RWPE2 (cell line): ENCODE data around the gene IL1RAPL2.

Experiments used
- ATAC-seq: fragments of 200-7000 bp; cut with Tn5 transposase; 3 replicates; pipeline ENCODE4 v1.9.1; 2021; ENCODE audit warnings: low read depth
- DNase-seq: peaks from one replicate; pipeline ENCODE4 v3.0.0-alpha.2; 2020; ENCODE audit warnings: low spot score
- H3K27ac ChIP-seq: fragments of 450-650 bp; 2 replicates; pipeline ENCODE4 v1.5.1; 2017; ENCODE audit warnings: mild to moderate bottlenecking; ENCODE audit not compliant: poor library complexity, severe bottlenecking
- H3K27me3 ChIP-seq: fragments of 250-450 bp; sonication (Bioruptor Pico); 2 replicates; pipeline ENCODE4 v1.5.1; 2021; ENCODE audit warnings: mild to moderate bottlenecking, moderate library complexity; ENCODE audit not compliant: insufficient read depth, poor library complexity, severe bottlenecking
- H3K36me3 ChIP-seq: fragments of 250-450 bp; sonication (Bioruptor Pico); 2 replicates; pipeline ENCODE4 v1.5.1; 2020; ENCODE audit warnings: low read depth, mild to moderate bottlenecking, moderate library complexity
- H3K4me1 ChIP-seq: fragments of 250-450 bp; sonication (Bioruptor Pico); 2 replicates; pipeline ENCODE4 v1.5.1; 2021; ENCODE audit warnings: mild to moderate bottlenecking, moderate library complexity; ENCODE audit not compliant: insufficient read depth, poor library complexity, severe bottlenecking
- H3K4me3 ChIP-seq: fragments of 250-450 bp; sonication (Bioruptor Pico); 2 replicates; pipeline ENCODE4 v1.5.1; 2021; ENCODE audit warnings: mild to moderate bottlenecking, moderate library complexity; ENCODE audit not compliant: severe bottlenecking
- H3K9me3 ChIP-seq: fragments of 250-450 bp; sonication (Bioruptor Pico); 2 replicates; pipeline ENCODE4 v1.5.1; 2021; ENCODE audit warnings: mild to moderate bottlenecking, moderate library complexity; ENCODE audit not compliant: severe bottlenecking
- CTCF ChIP-seq: fragments of 450-650 bp; IDR thresholded peaks from one replicate; pipeline ENCODE4 v1.5.1; 2017; ENCODE audit warnings: mild to moderate bottlenecking, moderate library complexity; ENCODE audit not compliant: poor library complexity, severe bottlenecking

Gene IL1RAPL2

GRCh38 chrX:105758754-105759153 is 1192.8 kb downstream of the IL1RAPL2 start:
- DNase-seq, result no peak

GRCh38 chrX:105759598-105759997 is 1193.6 kb downstream of the IL1RAPL2 start:
- Histone ChIP-seq H3K4me1 (no peaks in the 10 kb centered on the region), H3K9me3 (no peaks in the 10 kb centered on the region), H3K36me3 (no peaks in the 10 kb centered on the region), H3K4me3 (no peak overlapping the region), H3K27me3 (no peaks in the 10 kb centered on the region), H3K27ac (no peak overlapping the region)
- TF ChIP-seq CTCF, result no peak
- ATAC-seq, result no peak
- DNase-seq, result no peak

More at GRCh38 chrX:105758754-105759153, 1192.8 kb downstream of the IL1RAPL2 start:
- Histone ChIP-seq H3K27ac (no peak overlapping the region), H3K27me3 (no peaks in the 10 kb centered on the region), H3K9me3 (no peaks in the 10 kb centered on the region), H3K36me3 (no peaks in the 10 kb centered on the region), H3K4me1 (no peaks in the 10 kb centered on the region), H3K4me3 (no peak overlapping the region)
- no peak for TF ChIP-seq CTCF
- no peak for ATAC-seq

DNA sequence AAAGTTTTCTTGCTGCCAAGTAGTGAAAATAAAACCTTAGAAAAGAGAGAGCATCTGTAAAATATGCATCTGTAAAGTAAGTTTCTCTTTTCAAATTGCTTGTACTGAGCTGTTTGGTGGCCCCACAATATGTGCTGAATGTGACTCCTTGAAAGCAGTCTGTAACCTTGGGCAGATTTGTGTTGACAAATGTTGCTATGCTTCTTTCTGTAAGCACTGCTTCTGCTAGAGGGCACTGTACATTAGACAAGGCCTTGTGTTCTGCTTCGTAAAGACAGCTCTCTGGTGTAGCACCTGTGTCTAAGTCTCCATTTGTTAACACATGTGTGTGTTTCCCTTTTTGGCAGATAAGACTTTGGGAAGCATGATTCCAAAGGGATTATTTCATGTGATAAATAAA is 1199.7 kb downstream of the IL1RAPL2 start:
- TF ChIP-seq CTCF, result no peak
- DNase-seq (no peak), ATAC-seq (no peak)
- H3K4me1 ChIP-seq, result no peaks in the 10 kb centered on the region
- no peaks in the 10 kb centered on the region for H3K36me3 ChIP-seq
- no peak overlapping the region for H3K4me3 ChIP-seq
- no peak overlapping the region for H3K27ac ChIP-seq
- no peaks in the 10 kb centered on the region for H3K9me3 ChIP-seq
- H3K27me3 ChIP-seq, result no peaks in the 10 kb centered on the region

DNA sequence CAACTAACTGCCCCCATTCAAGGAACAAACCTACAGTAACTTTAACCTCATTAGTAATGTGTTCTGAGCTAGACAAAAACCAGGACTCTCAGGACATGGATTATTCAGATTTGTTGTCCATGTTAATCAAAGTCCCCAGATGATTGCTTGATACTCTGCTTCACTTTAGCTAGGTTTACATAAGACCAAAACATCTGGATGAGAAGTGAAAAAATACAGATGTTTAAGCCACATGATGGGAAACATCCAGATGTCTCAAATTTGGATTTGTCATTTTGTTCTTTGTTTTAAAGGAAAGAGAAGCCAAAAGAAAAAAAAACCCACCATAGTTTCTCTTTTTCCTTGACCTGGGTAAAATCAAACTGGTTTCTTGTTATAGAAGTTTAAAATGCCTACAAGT is 1207.8 kb downstream of the IL1RAPL2 start:
- Histone ChIP-seq H3K27me3 (no peaks in the 10 kb centered on the region), H3K4me1 (no peaks in the 10 kb centered on the region), H3K4me3 (no peak overlapping the region), H3K36me3 (no peaks in the 10 kb centered on the region), H3K27ac (no peak overlapping the region), H3K9me3 (no peaks in the 10 kb centered on the region)
- no peak for TF ChIP-seq CTCF
- DNase-seq (no peak), ATAC-seq (no peak)

GRCh38 chrX:105775679-105776078 is 1209.7 kb downstream of the IL1RAPL2 start:
- Histone ChIP-seq H3K4me1 (no peaks in the 10 kb centered on the region), H3K36me3 (no peaks in the 10 kb centered on the region), H3K27me3 (no peaks in the 10 kb centered on the region), H3K27ac (no peak overlapping the region), H3K4me3 (no peak overlapping the region), H3K9me3 (no peaks in the 10 kb centered on the region)
- TF ChIP-seq CTCF, result no peak
- ATAC-seq (no peak), DNase-seq (no peak)
